Fibroblast of skin of right biceps (primary cell): Measurements from ENCODE around the gene COL18A1.

Source experiments
- DNase-seq: peaks from one replicate; pipeline ENCODE4 v3.0.0-alpha.2; 2013

Gene COL18A1

DNA sequence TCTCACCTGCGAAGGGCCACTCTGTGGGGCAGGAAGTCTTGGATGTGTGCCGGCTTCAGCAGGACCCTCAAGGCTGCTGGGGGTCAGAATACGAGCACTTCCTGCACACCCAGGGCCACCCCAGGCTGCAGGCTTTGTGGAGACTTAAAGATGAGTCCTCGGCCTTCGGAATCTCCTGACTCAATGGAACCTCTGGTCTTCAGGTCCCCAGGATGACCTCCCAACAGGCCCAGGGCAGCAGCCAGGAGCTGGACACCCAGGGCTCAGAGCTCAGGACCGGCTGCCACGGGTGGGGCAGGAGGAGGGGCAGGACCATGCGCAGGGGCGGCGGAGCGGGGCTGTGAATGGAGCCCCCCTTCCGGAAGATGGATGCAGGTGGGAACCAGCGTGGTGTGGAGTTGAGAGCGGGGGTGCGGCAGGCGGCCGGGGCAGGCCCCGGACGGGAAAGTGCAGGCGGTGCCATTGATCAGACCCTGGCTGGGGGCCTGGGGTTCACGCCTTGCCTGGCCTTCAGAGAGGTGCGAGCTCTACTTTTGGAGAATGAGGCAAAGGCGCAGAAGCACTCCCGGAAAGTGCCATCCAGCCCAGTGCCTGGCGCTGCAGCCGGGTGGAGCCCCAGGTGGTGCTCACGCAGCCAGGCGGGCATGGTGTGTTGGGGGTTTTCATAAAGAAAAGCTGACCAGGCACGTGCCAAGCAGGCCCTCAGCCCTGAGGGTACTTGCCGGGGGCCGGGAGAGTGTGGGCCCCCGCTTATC lies 10.4 kb downstream of the COL18A1 start:
- no peak for DNase-seq

DNA sequence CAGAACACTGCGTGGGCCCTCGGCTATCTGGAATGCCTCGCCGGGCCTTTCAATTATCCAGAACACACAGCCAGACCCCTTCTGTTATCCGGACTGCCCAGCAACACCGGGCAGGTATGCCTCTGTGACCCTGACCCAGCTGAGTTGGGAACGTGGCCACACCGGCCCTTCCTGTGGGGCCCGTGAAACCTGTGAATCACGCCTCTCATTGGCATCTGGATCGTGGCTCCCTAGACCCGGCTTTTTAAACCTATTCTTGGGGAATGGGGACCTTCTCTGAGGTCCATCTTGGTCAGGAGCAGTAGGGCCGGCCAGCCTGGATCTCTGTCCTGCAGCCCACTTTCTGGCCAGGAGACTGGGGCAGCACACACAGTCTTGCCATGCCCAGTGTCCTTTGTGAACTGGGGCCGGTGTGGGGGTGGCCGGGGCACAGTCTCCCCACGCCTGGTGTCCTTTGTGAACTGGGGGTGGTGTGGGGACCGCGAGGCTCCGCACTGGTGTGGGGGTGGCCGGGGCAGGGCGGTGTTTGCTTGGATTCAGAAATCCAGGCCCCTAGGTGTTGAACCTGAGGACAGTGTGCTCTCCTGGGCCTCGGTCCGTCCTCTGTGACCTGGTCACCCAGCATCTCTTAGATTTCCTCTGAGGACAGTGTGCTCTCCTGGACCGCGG lies 11.1 kb downstream of the COL18A1 start:
- no peak for DNase-seq

GRCh38 chr21:45416620-45417019 lies 11.7 kb downstream of the COL18A1 start:
- no peak for DNase-seq

DNA sequence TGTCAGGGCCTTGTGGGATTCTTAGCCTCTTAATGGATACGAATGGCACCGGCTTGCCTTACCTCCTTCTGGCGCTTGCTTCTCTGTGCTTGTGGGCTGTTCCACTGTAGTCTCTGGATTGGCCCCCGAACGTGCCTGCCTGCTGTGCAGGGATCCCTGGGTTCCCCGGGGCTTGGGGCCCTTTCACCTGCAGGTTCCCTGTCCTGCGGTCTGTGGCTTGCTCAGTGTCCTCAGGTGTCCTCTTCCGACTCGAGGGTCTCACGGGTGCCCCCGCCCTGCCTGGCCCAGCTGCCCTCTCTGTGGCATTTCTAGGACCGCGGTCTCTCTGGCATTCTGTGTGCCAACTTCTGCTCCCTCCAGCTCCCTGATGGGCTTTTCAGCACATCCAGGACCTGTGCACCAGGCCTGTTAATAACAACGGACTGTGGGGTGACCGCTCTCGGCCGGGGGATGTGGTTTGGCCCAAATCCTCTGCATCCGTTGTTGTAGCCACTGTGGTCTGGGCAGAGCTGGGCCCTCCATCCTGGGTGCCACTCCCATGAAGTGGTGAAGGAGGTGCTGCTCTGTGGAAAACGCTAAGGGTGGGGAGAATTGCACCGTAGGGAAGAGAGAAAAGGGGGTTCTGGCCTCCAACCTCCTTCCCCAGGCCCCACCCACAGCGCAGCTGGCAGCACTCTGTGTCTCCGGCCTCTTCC lies 12.4 kb downstream of the COL18A1 start:
- no peak for DNase-seq

- no peak for DNase-seq
Measured at GRCh38 chr21:45417951-45418300, 13.0 kb downstream of the COL18A1 start.

- DNase-seq: no peak
Measured at GRCh38 chr21:45418301-45419071, 13.5 kb downstream of the COL18A1 start.

DNA sequence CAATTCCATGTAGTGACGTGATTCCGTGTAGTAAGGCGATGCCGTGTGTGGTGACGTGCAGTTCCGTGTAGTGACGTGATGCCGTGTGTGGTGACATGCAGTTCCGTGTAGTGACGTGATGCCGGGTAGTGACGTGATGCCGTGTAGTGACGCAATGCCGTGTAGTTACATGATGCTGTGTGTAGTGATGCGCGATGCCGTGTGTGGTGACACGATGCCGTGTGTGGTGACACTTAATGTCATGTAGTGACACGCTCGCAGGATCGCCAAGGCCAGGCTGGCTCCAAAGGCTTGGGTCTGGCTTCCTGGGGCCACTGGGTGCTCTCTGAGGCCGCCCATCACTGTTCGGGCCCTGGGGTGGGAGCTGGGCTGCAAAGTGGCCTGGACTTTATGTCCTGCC lies 14.2 kb downstream of the COL18A1 start:
- DNase-seq: no peak

DNA sequence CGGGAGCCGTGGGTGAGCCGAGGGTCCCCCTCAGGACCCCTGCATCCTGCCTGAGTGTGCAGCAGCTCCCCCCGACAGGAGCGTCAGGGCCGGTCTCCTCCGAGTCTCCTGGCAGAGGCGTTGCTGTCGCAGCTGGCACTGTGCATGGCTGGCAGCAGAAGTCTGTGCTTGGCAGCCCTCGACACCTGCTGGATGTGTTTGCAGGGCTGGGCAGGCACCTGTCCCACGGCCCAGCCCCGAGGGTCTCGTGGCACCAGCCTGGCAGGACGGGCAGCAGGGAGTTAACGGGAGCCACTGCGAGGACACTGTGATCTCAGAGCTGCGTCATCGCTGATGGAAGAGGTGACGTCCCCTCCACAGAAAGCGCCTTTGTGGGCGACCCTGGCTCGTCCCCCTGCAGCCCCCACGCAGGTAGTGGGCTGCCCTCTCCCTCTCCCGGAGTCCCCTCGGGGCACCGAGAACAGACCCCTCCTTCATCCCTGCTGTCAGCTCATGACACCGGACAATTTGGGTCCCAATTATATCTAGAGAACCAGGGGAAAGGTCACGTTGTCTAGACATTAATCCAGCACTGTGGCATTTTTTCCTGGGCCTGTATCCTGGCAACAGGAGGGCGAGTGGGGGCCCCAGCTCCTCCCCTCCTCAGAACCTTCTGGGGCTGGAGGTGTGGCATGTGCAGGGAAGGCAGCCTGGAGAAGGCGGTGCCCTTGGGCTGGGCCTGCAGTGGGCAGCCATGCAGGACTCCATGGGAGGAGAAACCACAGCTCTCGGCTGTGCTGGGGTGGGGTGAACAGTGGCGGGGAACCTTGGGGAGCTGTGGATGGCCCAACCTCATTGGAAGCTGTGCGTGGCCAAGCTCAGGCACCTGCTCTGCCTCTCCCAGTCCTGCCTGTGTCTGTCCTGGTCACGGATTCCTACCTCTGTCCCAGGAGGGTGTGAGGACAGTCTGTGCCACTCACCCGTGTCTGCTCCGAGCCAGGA lies 15.4 kb downstream of the COL18A1 start:
- no peak for DNase-seq

- no peak for DNase-seq
Measured at GRCh38 chr21:45421071-45421845, 16.3 kb downstream of the COL18A1 start.

- DNase-seq: no peak
Measured at GRCh38 chr21:45421846-45422775, 17.1 kb downstream of the COL18A1 start.

DNA sequence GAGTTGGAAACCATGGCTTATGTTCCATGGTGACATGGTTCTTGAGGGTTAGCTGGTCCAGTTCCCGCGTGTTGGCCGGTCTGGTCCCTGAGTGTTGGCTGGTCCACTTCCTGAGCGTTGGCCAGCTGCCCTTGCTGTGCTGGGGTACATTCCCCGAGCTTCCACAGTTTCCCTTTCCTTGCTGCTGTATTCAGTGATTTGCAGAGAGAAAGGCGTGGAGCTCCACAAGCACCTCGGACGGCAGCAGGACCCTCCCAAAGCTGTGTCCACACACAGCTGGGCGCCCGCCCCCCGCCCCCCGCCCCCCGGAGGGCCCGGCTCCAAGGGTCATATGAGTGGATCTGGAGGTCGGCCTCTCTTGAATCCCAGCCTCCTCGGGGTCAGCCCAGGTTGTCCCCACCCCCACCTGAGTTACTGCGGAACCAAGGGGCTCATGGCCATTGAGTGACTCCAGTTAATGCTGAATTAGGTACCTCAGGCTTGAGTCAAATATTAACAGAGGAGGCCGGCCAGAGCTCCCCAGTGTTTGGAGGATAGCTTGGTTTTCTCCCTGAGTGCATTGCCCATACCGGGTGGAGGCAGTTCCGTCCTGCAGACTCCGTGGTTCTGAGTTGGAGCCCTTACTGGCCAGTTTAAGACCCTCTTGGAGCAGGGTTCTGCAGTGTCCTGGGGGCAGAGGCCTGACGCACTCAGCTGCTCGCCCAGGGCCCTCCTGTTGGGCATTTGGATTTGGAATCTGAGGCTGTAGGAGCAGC lies 18.4 kb downstream of the COL18A1 start:
- no peak for DNase-seq

DNA sequence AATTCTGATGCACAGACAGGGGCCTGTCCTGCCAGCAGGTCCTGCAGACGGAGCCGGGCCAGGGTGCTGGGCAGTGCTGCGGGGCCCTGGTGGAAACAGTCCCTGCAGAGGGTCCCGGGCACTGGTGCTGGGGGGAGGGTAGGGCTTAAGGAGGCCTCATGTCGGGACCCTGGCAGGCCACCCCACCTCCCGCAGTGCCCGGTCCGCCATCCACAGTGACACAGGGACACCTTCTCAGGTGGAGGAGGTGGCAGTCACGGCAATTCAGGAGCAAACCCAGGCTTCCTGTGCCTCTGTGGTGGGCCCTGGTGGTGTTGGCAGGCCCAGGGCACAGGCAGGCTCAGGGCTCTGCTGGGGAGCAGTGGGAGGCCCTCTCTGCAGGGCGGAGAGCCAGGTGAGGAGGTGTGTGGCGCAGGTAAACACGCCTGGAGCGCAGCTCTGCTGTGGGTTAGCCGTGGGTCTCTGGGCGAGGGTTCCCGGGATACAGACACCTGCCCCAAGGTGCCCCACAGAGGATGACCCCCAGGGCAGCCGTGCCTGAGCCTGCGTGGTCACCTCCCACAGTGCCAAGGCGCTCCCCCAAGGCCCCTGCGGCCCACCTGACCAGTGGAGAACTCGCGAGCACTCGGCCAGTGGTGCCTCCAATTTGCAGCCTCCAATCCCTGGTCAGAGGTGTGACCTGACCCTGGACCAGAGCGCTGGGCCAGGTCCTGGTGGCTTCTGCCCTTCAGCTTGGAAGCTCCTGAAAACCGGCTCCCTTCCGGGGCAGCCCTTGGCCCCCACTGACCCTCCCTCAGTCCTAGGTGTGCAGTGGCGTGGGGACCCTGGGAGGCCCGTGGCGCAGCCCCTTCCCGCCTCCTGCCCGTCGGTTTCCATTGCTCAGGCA lies 19.2 kb downstream of the COL18A1 start:
- no peak for DNase-seq

- no peak for DNase-seq
Measured at GRCh38 chr21:45424854-45425795, 20.2 kb downstream of the COL18A1 start.

GRCh38 chr21:45427331-45428271 lies 22.6 kb downstream of the COL18A1 start:
- DNase-seq: peak; percentile 90

- DNase-seq: no peak
Measured at GRCh38 chr21:45428534-45428933, 23.6 kb downstream of the COL18A1 start.
